HG03442 (cell line): ENCODE measurements around the gene NR4A3.
A peak's percentile ranks its signal among the peaks of the same experiment; 100 is the strongest.
"Not testable (repeated sequence)": the region's sequence is repeated elsewhere in the genome, so short reads cannot be mapped to it uniquely, and the experiment has no call there.

Source experiments
- ATAC-seq: cut with Tn5 transposase; IDR thresholded peaks from one replicate; pipeline ENCODE4 v1.9.1; 2021; ENCODE audit warnings: mild to moderate bottlenecking, moderate library complexity; ENCODE audit not compliant: unreplicated experiment

NR4A3 gene

DNA sequence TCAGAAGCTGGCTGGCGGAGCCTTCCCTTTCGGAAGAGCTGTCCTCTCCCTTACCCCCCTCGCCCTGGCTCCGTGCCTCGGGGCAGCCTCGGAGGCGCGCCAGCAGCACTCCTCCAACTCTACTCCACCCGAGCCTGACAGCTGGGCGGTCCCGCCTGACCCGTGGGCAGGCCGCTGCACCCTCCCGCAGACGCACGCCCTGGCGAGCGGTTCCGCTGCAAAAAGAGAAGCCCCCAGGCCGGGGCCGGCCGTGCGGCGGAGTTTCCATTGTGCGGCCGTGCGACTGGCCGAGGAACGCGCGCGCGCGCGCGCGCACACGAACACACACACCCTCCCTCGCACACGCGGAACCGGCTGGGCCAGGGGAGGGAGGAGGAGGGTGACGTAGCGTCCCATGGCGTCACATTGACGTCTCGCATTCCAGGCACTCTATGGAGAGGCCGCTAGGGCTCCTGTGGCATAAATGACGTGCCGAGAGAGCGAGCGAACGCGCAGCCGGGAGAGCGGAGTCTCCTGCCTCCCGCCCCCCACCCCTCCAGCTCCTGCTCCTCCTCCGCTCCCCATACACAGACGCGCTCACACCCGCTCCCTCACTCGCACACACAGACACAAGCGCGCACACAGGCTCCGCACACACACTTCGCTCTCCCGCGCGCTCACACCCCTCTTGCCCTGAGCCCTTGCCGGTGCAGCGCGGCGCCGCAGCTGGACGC is at the start of gene NR4A3:
Gene NR4A3 (plus strand): TSS at position 490 of the 713 bp plus-strand sequence. CDS start 6,158 bp downstream, outside the sequence.
- peak; percentile 36 for ATAC-seq

GRCh38 chr9:99773468-99774138 is 48.1 kb upstream of the NR4A3 start:
- ATAC-seq = no peak

- ATAC-seq = no peak
Measured at GRCh38 chr9:99778308-99778707, 43.4 kb upstream of the NR4A3 start.

- no peak for ATAC-seq
Measured at GRCh38 chr9:99778836-99779235, 42.8 kb upstream of the NR4A3 start.

GRCh38 chr9:99779277-99779676 is 42.4 kb upstream of the NR4A3 start:
- ATAC-seq = no peak

- ATAC-seq = not testable (repeated sequence)
Measured at GRCh38 chr9:99782349-99782748, 39.3 kb upstream of the NR4A3 start.

DNA sequence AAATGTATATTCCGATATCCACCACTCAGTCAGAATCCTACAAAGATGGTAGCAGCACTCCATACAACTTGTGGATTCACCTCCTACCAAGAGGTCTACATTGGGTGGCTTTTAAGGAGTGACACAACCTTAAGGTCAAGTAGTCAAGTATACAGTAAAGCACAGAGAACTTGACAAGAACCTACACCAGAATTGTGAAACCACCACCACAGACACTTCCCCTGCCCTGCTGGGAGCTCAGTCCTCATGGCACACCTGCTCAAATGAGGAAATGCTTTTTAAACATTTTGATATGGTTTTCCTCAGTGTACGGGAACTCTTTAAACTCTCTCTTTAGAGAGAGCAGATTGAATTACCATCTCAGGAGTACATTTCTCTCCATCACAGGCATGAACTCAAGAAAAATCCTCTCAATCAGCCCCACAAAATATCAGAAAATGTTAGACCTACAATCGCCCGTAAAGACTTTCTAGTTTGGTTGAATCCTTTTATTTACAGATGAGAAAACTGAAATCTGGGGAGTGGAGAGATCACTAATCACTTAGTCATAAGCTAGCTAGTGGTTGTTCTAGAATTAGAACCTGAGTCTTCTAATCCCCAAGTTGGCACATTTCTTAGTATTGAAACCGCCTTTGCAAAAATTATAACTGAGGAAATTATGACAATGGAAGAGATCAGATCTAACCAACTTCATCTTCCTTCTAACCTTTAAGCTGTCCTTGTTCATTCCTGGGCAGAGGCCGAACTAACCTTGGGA is 38.5 kb upstream of the NR4A3 start:
- ATAC-seq = no peak

DNA sequence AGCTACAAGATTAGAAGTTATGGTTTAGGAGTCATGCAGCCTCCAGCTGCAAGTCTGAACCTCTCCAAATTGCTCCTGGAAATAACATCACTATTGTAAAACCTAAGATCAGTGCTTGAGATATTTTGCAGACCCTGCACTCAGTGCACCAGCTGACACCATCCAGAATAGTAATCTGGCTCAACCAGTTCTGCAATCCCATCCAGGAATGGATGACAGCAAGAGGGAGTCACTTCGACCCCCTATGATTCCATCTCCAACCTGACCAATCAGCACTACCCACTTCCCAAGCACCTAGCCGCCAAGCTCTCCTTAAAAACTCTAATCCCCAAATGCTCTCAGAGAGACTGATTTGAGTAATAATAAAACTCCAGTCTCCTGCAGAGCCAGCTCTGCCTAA is 37.9 kb upstream of the NR4A3 start:
- no peak for ATAC-seq

DNA sequence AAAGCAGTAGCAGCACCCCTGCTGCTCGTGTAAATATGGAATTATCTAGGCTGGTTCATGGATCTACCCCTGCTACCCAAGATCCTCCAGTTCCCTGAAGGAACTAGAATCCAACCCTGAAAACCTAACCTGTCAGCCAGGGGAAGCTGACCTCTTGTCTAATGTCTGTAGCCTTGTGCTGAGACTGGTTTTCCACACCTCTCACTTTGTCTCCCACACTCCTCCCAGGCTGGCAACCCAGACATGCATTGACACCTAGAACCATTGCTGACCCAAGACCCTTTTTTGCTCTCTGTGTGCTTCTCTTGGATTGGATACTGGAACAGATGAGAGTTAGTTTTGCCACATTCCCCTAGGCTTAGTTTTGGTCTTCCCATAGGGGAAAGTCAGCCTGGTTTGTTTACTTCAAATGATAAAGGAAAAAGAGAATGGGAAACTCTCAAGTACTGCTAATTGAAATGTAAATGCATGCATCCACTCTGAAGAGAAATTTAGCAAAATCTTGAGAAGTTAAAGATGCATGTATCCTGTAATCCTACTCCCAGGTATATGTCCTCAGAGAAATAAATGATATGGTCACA is 36.6 kb upstream of the NR4A3 start:
- ATAC-seq = no peak

- ATAC-seq = no peak
Measured at GRCh38 chr9:99787556-99787955, 34.1 kb upstream of the NR4A3 start.

- ATAC-seq = no peak
Measured at GRCh38 chr9:99793528-99793927, 28.2 kb upstream of the NR4A3 start.

DNA sequence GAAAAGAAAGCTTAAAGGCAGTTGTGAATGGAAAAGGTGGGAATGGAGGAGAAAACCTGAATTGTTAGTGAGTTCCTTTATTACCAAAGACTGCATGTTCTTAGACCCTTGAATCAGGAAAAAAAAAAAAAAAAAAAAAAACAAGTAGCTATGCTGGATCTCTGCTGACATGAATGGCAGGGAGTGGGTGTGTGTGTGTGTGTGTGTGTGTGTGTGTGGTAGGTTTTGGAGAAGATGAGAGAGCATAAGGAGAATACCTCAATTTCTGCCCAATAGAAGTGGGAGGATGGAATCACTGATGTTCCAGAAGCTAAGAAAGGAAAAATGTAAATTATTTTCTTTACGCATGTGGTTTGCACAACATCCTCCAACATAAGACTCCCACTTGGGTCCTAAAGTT is 25.5 kb upstream of the NR4A3 start:
- ATAC-seq = no peak

DNA sequence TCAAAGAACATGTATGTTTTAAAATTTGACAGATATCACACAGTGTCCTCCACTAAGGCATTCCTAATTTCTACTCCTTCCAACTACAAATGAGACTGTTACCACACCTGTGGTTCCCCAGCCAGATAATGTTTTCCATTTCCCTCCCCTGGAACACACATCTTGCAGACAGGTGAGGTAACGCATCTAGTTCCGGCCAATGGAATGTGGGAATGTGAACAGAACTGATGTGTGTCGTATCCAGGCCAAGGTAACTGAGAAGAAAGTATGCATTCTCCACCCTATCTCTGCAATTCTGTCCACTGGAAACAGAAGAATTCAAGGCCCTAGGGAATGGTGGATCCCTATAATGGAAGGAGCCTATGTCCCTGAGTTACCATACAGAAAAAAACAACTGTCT is 19.9 kb upstream of the NR4A3 start:
- no peak for ATAC-seq

DNA sequence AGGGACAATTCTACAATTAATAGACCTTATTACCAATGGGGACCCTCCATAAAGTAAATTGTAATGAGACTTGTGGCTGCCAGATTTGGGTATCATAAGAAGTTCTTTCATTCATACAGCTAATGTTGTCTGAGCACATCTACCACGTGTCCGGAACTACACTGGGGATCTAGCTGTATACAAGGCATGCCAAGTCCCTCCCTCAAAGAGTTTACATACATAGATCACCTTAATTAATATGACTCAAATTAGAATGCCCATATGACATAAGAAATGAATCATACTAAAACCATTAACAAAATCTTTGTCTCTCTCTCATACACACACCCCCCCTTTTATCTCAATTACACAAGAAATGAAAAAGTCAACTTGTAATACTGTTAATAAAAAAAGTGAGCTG is 18.0 kb upstream of the NR4A3 start:
- no peak for ATAC-seq

GRCh38 chr9:99807276-99807852 is 14.3 kb upstream of the NR4A3 start:
- ATAC-seq = peak; percentile 64

- ATAC-seq = no peak
Measured at GRCh38 chr9:99807956-99808355, 13.7 kb upstream of the NR4A3 start.

DNA sequence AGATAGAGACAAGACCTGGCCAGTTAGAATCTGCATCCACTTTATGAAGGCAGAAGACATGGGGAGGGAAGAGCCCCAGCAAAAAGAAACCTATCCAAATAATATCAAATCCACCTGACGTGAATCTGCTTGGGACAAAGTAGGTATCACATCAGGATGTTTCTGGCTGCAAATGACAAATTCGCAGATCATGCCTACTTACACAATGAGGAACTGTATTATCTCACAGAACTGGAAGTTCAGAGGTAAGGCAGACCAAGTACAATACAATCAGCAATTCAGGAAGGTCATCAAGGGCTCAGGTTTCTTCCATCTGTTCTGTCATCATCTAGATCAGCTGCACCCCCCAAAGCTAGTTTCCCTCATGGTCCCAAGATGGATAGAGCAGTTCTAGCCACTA is 13.2 kb upstream of the NR4A3 start:
- no peak for ATAC-seq

DNA sequence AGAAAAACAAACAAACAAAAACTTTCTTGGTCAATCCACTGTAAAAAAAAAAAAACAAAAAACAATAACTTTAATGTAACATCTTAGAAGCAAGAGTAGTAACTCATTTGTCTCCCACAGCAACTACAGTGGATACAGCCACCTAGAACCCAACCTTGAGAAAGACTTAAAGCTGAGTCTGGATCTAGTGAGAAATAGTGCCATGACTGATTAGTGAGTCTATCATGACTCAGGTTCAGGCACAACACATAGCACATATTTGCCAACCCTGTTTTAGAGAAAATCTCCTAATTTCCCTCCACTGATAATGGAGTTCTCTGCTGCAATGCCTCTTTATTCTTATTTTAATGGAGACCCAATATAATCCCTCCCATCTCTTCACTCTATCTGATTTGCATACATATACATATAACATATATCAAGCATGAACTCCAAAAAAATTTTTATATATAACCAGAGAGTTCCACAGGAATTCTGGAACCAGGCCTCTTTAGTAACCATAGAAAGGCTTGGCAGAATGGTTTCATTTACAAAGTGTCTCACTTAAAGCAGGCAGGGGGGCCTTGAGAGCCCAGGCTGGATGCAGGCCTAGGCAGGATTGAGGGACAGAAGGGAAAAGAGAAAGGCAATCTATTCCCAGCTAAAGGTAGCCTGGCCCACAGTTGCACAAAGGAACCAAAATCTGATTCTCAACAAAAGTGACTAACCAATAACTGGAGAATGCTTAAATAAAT is 11.9 kb upstream of the NR4A3 start:
- no peak for ATAC-seq

DNA sequence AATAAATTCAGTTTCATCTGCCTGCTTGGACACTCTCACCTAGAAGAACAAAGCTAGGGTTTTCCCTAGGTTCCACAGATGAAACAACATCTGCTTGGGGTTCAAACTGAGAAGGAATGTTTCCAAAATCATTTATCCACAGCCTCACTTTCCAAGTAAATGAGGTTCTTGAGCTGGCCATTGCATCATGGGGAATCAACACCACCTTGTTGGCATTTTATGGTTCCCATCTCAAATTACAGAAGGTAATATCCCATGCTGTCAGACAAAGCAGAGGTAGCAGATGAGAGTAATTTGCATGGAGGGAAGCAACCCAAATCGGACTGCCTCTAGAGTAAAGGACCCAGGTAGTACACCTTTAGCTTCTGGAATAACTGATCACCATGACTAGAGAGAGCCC is 10.5 kb upstream of the NR4A3 start:
- peak; percentile 6 for ATAC-seq

GRCh38 chr9:99811598-99812383 is 9.9 kb upstream of the NR4A3 start:
- peak; percentile 81 for ATAC-seq
